Stimulated activated naive CD8-positive, alpha-beta T cell treated with anti-CD3 and anti-CD28 coated beads, Interleukin-15, amount 100 ng/mL, for 72 hours (primary cell): Measurements from ENCODE around the gene CCDC85A.
"Not testable (repeated sequence)": the region's sequence is repeated elsewhere in the genome, so short reads cannot be mapped to it uniquely, and the experiment has no call there.

Source experiments
- ATAC-seq: fragments of 150-1000 bp; cut with Tn5 transposase; 2 replicates; pipeline ENCODE4 v1.10.0; 2021; ENCODE audit warnings: mild to moderate bottlenecking, moderate library complexity
- DNase-seq, 2 donors: peaks; one replicate each; pipeline ENCODE4 v3.0.0; 2021 to 2022
- H3K27ac Mint-ChIP-seq, 2 donors: one replicate each; pipeline ENCODE4 v1.8.0; 2022; ENCODE audit warnings: mild to moderate bottlenecking in 2 of 2, mixed read lengths in 2 of 2, moderate library complexity in 2 of 2
- H3K27me3 Mint-ChIP-seq: one replicate; pipeline ENCODE4 v1.8.0; 2022; ENCODE audit warnings: mixed read lengths
- H3K4me1 Mint-ChIP-seq: one replicate; pipeline ENCODE4 v1.8.0; 2022; ENCODE audit warnings: mild to moderate bottlenecking, mixed read lengths
- H3K4me3 Mint-ChIP-seq, 2 donors: one replicate each; pipeline ENCODE4 v1.8.0; 2022; ENCODE audit warnings: mild to moderate bottlenecking in 2 of 2, mixed read lengths in 2 of 2, moderate library complexity in 1 of 2
- H3K9me3 Mint-ChIP-seq, 2 donors: one replicate each; pipeline ENCODE4 v1.8.0; 2022; ENCODE audit warnings: mixed read lengths in 2 of 2

Gene CCDC85A

DNA sequence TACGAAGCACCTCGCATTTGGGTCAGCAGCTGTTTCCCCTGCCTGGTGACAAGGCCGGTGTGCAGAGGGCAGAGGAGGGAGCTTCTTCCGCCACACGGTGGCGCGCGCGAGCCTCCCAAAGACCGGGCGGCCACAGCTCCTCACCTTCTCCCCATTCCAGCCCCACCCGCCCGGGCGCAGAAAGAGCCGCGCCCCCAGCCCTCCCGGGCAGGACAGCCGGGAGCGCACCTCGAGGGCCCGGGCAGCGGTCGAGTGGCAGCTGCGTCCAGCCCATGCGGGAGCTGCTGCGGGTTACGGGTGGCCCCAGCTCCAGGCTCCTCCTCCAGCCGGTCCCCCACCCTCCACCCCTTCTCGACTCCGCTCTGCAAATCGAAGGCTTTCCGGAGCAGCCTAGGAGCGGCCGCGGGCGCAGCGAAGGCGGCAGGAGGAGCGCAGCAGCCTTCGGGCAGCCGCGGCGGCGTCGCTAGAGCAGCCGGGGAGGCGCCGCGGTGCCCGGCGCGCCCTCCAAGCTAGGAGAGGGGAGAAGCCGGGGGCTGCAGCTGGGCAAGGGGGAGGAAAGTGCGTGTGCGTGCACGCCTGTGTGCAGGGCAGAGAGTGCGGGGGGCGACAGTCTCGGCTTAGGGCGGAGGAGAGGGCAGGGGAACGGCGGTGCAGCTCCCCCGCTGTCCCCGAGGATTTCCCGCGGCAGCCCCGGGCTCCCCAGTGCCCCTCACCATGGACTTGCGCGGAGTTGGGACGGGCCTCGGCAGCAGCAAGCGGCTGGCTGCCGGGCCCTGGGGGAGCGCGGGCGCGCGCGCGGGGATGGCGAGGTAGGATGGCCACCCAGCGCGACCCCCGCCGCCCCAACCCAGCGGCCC is at the start of gene CCDC85A:
Gene CCDC85A (plus strand): TSS at position 348 of the 857 bp plus-strand sequence. CDS start 635 bp downstream, outside the sequence.
- Mint-ChIP-seq H3K9me3 (no peaks in the 10 kb centered on the region), H3K4me1 (peaks cover 7% of the 10 kb centered on the region), H3K4me3 (peak within 1 kb of the TSS in 1 of 2 donors; percentile 67), H3K27me3 (peaks cover 72% of the 10 kb centered on the region), H3K27ac (peak within 1 kb of the TSS in 1 of 2 donors; percentile 14)
- peak; percentile 90 for ATAC-seq
- DNase-seq = peak; percentile 69 to 74

DNA sequence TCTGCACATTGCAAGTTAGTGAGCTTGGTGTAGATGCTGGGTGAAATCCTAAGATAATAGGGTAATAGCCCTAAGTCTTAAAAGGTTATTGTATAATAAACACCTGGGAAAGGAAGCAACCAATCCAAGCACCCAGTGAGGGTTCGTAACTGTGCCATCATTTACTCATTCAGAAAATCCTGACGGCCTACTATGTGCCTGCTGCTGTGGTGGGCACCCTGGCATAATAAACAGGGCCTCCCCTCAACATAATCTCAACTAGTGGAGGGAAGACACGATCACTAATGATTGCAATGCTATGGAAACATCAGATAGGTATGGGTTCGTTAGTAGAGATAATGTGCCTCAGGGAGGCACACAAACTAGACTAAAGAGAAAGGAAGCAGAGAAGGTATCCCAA is 48.9 kb upstream of the CCDC85A start:
- Mint-ChIP-seq H3K4me3 (no peak overlapping the region), H3K27ac (no peak overlapping the region), H3K9me3 (no peaks in the 10 kb centered on the region), H3K4me1 (no peaks in the 10 kb centered on the region), H3K27me3 (no peaks in the 10 kb centered on the region)
- ATAC-seq = no peak
- DNase-seq = no peak

DNA sequence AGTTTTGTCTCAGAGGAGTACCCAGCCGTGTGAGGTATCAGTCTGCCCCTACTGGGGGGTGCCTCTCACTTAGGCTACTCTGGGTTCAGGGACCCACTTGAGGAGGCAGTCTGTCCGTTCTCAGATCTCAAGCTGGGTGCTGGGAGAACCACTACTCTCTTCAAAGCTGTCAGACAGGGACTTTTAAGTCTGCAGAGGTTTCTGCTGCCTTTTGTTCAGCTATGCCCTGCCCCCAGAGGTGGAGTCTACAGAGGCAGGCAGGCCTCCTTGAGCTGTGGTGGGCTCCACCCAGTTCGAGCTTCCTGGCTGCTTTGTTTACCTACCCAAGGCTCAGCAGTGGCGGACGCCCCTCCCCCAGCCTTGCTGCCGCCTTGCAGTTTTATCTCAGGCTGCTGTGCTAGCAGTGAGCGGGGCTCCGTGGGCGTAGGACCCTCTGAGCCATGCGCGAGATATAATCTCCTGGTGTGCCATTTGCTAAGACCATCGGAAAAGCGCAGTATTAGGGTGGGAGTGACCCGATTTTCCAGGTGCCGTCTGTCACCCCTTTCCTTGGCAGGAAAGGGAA is 41.2 kb upstream of the CCDC85A start:
- H3K27me3 Mint-ChIP-seq, ATAC-seq, H3K27ac Mint-ChIP-seq, H3K4me3 Mint-ChIP-seq, DNase-seq, H3K4me1 Mint-ChIP-seq: not testable (repeated sequence)
- peaks cover 5 to 10% of the 10 kb centered on the region in 2 donors for H3K9me3 Mint-ChIP-seq

DNA sequence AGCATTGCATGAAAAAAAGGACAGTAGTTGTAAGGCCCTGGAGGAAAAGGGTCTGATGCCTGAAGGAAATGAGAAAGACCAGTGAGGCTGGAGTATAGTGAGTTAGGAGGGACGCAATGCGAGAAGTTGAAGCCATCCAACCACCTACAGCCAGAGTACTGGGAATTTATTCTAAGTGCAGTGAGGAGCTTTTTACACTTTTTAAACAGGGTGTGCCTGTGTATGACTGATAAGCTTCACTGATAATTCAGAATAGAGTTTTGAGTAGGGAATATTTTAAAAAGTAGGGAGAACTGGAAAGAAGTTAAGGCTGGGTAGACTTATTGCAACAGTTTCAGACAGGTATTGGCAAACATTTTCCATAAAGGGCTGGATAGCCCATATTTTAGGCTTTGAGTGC is 35.9 kb upstream of the CCDC85A start:
- no peak overlapping the region for H3K27ac Mint-ChIP-seq
- no peaks in the 10 kb centered on the region for H3K4me1 Mint-ChIP-seq
- H3K9me3 Mint-ChIP-seq = peaks cover 5 to 10% of the 10 kb centered on the region in 2 donors
- no peak for DNase-seq
- ATAC-seq = no peak
- H3K27me3 Mint-ChIP-seq = no peaks in the 10 kb centered on the region
- H3K4me3 Mint-ChIP-seq = no peak overlapping the region

DNA sequence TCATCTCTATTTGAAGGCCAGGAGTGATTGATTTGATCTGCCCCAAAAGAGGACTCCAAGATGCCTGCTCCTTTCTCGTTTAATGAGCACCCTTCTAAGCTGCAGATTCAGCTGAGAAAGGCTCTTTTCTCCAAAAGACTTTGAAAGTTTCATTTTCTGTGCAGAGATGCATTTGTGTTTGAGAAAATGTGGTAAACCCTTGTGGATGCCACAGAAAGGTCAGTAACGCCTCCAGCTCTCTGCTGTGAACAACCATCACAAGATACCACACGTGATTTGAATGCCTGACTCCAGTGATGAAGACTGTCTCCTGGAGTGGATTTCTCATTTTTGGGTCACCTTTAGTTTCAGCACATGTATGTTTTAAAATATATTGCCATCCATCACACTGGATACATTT is 35.0 kb upstream of the CCDC85A start:
- Mint-ChIP-seq H3K27ac (no peak overlapping the region), H3K4me3 (no peak overlapping the region), H3K27me3 (no peaks in the 10 kb centered on the region), H3K4me1 (no peaks in the 10 kb centered on the region), H3K9me3 (peaks cover under 1 to 3% of the 10 kb centered on the region in 2 donors)
- no peak for ATAC-seq
- no peak for DNase-seq

GRCh38 chr2:56151841-56152240 is 31.9 kb upstream of the CCDC85A start:
- Mint-ChIP-seq H3K4me3 (no peak overlapping the region), H3K9me3 (no peaks in the 10 kb centered on the region), H3K27me3 (no peaks in the 10 kb centered on the region), H3K27ac (no peak overlapping the region), H3K4me1 (no peaks in the 10 kb centered on the region)
- DNase-seq (no peak), ATAC-seq (no peak)

DNA sequence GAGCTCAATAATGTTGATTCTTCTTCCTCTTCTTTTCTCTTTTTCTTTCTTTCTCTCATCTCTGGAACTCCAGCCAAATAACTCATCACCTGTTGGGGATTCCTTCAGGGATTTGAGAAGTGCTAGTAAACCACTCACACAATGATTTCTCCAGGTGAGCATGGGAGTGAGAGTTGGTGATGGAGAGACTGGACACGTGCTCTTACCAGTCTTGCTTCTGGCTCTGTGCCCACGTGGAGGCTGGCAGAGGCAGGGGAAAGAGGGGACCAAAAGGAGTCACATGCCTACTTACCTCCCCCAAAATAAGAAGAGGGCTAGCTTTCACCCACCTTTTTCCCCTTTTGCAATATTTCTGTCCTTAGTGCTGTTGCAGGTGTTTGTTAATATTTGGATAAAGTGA is 28.6 kb upstream of the CCDC85A start:
- no peaks in the 10 kb centered on the region for H3K9me3 Mint-ChIP-seq
- DNase-seq (no peak), ATAC-seq (no peak)
- H3K4me1 Mint-ChIP-seq = no peaks in the 10 kb centered on the region
- no peaks in the 10 kb centered on the region for H3K27me3 Mint-ChIP-seq
- no peak overlapping the region for H3K27ac Mint-ChIP-seq
- no peak overlapping the region for H3K4me3 Mint-ChIP-seq

DNA sequence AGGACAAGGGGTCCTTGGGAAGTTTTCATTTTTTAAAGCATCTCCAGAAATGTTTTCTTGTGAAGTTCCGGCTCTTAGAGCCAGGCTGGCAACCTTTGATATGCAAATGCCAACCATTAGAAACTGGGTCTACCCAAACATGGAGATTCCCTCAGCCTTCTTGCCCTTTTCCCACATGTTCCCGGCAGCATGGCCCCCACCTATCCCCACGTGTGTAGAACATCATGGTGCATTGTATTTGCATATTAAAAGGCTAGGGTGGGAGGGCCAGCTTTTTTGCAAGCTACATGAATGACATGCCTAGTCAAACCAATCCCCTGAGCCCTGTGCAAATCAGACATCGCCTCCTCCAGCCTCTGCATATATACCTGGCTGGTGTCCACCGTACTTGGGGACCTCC is 23.9 kb upstream of the CCDC85A start:
- ATAC-seq = not testable (repeated sequence)

GRCh38 chr2:56167616-56168562 is 15.9 kb upstream of the CCDC85A start:
- Mint-ChIP-seq H3K4me1 (no peaks in the 10 kb centered on the region), H3K27me3 (no peaks in the 10 kb centered on the region), H3K4me3 (no peak overlapping the region), H3K27ac (peak overlapping the region in 1 of 2 donors; percentile 45), H3K9me3 (no peaks in the 10 kb centered on the region)
- no peak for DNase-seq
- ATAC-seq = no peak

More for the DNA sequence above, 23.9 kb upstream of the CCDC85A start:
- not testable (repeated sequence) for H3K4me3 Mint-ChIP-seq, H3K27me3 Mint-ChIP-seq, H3K27ac Mint-ChIP-seq, H3K9me3 Mint-ChIP-seq, DNase-seq, H3K4me1 Mint-ChIP-seq

DNA sequence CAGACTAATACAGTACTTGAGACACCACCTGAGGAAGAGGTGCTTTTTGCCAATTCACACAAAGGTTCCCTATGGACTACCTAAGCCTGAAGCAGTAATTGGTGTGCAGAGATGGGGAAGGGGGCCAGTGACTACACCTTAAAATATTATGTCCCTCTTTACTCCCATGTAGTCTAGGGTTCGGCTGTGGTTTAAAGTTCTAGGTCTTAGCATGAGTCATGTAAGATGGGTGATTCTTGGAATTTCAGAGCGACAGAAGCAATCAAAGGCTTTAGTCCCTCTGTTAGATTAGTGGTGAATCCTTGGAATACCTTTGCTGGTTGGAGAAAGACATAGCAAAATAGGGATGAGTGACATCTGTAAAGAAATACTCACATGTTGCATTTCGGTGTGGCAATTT is 14.3 kb upstream of the CCDC85A start:
- ATAC-seq = no peak
- H3K9me3 Mint-ChIP-seq = no peaks in the 10 kb centered on the region
- no peak overlapping the region for H3K27ac Mint-ChIP-seq
- DNase-seq = no peak
- H3K4me3 Mint-ChIP-seq = no peak overlapping the region
- no peaks in the 10 kb centered on the region for H3K27me3 Mint-ChIP-seq
- no peaks in the 10 kb centered on the region for H3K4me1 Mint-ChIP-seq

DNA sequence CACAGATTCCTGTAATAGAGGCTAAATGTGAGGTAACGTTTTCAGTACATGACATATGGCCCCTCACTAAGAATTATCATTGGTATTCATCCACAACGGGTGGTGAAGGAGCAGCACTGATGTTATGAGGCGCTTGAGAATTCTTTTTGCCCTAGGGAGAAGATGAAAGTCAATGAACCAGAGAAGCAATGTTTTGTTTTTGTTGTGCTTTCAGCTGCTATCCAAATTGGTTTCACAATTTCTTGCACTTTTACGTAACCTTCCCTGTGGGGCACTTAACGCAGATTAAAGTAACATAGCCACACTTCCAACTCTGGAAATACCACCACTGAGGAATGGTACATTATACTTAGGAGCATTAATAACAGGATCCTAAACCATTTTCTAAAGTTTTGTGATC is 13.3 kb upstream of the CCDC85A start:
- DNase-seq (no peak), ATAC-seq (no peak)
- no peaks in the 10 kb centered on the region for H3K27me3 Mint-ChIP-seq
- no peak overlapping the region for H3K4me3 Mint-ChIP-seq
- H3K4me1 Mint-ChIP-seq = no peaks in the 10 kb centered on the region
- no peaks in the 10 kb centered on the region for H3K9me3 Mint-ChIP-seq
- H3K27ac Mint-ChIP-seq = no peak overlapping the region

DNA sequence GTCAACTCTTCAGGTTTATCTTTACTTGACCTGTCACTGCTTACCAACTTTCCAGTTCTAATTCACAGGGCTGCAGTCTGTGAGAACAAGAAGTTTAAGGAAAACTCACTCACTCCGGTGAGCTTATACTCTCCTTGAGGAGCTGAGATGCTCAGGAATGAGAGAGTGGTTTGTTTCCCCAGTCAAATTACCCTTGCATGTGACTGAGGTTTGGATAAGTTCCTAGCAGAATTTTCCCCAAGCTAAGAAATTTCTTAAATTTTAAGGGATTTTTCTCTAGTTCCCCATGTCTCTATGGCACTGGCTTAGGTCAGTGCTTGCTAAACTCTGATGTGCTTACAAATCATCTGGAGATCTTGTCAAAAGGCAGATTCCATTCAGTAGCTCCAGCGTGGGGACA is 12.8 kb upstream of the CCDC85A start:
- ATAC-seq (no peak), DNase-seq (no peak)
- no peaks in the 10 kb centered on the region for H3K9me3 Mint-ChIP-seq
- H3K4me1 Mint-ChIP-seq = no peaks in the 10 kb centered on the region
- H3K4me3 Mint-ChIP-seq = no peak overlapping the region
- no peak overlapping the region for H3K27ac Mint-ChIP-seq
- H3K27me3 Mint-ChIP-seq = no peaks in the 10 kb centered on the region

GRCh38 chr2:56175779-56176178 is 8.0 kb upstream of the CCDC85A start:
- Mint-ChIP-seq H3K9me3 (no peaks in the 10 kb centered on the region), H3K4me1 (no peaks in the 10 kb centered on the region), H3K4me3 (no peak overlapping the region), H3K27me3 (peaks cover 15% of the 10 kb centered on the region), H3K27ac (no peak overlapping the region)
- ATAC-seq (no peak), DNase-seq (no peak)

DNA sequence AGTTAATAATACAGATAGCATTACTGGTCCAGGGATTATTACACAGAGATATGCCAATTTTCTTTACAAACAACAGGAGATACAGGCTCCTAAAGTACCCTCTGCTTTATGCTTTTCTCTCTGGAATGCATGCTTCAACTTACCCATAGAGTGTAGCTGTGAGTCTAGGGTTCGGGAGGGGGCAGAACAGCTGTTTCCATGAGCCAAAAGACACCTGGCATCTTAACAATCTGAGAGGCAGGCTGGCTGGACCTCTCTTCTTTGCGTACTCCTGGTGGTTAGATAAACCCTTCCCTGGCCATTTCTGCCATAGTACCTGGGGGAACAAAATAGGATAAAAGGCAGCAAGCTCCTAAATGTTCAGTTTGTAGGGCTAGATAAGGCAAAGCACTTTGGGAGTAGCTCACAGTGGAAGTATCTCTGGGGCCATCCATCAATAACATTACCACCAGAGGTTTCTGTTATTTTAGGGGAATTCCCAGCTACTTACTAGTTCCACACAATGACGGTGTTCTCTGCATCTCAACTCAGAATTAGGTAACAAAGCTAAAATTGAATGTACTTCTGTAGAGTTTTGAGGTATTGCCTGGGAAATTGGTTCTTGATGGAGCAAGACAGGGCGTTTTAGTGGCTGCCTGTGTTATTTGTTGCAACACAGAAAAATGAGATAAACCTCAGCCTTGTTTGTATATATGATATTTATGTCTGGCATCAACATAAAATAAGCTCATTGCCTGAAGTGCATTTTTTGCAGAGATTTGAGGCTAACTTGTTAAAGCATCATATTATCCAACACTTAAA is 6.2 kb upstream of the CCDC85A start:
- Mint-ChIP-seq H3K27me3 (peaks cover 24% of the 10 kb centered on the region), H3K9me3 (no peaks in the 10 kb centered on the region), H3K27ac (no peak overlapping the region), H3K4me3 (no peak overlapping the region), H3K4me1 (no peaks in the 10 kb centered on the region)
- peak; percentile 48 for ATAC-seq
- DNase-seq = no peak

DNA sequence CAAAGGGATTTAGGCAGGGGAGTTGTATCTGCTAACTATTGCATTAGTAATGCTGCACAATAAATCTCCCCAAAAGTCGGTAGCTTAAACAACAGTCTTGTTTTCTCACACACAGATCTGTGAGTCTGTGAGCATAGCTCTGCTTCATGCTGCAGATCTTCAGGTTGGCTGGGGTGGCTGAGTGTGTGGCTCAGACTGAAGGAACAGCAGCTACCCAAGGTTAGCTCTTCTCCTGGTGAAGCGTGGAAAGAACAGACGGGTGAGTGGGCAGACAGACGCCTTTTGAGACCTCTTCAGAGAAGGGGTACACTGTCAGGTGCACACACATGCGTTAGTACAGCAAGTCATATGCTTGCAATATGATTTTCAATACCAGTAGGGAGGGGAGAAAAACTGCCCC is 3.9 kb upstream of the CCDC85A start:
- no peaks in the 10 kb centered on the region for H3K9me3 Mint-ChIP-seq
- peaks cover 3% of the 10 kb centered on the region for H3K4me1 Mint-ChIP-seq
- no peak overlapping the region for H3K4me3 Mint-ChIP-seq
- no peak for DNase-seq
- H3K27ac Mint-ChIP-seq = no peak overlapping the region
- ATAC-seq = no peak
- peaks cover 43% of the 10 kb centered on the region for H3K27me3 Mint-ChIP-seq
